ENCODE measurements around the gene SMR3A.

DNA sequence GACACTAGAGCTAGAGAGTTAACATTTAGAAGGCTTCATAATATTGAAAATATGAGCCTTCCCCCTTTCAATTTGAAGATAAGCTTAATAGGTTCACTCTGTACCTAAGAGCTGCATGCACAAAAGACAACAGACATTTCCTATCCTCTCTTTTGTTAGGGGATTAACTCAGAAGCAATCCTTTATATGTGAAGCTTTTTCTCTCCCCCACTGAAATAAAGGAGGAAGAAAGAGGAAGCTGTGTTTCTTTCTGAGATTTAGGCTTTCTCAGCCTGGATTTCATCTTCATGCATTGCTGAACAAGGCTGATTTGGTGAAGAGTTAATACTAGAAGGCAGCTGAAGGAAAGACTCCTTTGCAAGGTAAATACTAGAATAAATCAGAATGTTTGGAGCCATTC is 46.8 kb upstream of the SMR3A start:
- TF ChIP-seq, protein P1, sequence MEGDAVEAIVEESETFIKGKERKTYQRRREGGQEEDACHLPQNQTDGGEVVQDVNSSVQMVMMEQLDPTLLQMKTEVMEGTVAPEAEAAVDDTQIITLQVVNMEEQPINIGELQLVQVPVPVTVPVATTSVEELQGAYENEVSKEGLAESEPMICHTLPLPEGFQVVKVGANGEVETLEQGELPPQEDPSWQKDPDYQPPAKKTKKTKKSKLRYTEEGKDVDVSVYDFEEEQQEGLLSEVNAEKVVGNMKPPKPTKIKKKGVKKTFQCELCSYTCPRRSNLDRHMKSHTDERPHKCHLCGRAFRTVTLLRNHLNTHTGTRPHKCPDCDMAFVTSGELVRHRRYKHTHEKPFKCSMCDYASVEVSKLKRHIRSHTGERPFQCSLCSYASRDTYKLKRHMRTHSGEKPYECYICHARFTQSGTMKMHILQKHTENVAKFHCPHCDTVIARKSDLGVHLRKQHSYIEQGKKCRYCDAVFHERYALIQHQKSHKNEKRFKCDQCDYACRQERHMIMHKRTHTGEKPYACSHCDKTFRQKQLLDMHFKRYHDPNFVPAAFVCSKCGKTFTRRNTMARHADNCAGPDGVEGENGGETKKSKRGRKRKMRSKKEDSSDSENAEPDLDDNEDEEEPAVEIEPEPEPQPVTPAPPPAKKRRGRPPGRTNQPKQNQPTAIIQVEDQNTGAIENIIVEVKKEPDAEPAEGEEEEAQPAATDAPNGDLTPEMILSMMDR (IDR thresholded peaks at IDR 0.05; ENCODE audit: insufficient read depth, low read depth, low read length), result no peak
- TF ChIP-seq EZH2 (IDR thresholded peaks at IDR 0.05; ENCODE audit: insufficient read depth, low read length), result no peak
